Liver (tissue), 3 donors: ENCODE results near the gene DRAM2.

Experiments
- ATF3 ChIP-seq: IDR thresholded peaks from 2 replicates; pipeline ENCODE4 v1.6.1; 2016; ENCODE audit warnings: antibody characterized with exemption
- CTCF ChIP-seq: fragments of 150-350 bp; IDR thresholded peaks from 2 replicates; pipeline ENCODE4 v1.5.1; 2017; ENCODE audit warnings: improper control_type of control experiment, low read depth, low read length; ENCODE audit not compliant: missing input control
- EGR1 ChIP-seq, 2 donors: IDR thresholded peaks; 2 replicates each; pipeline ENCODE4 v1.6.1; 2016 to 2018; ENCODE audit warnings: antibody characterized with exemption in 2 of 2, low read depth in 2 of 2
- GABPA ChIP-seq, 2 donors: IDR thresholded peaks in 1 of 2; conservative IDR thresholded peaks in 1 of 2; 2 replicates each; pipeline ENCODE4 v1.6.1; 2016; ENCODE audit warnings: antibody characterized with exemption in 2 of 2, mild to moderate bottlenecking in 1 of 2, moderate library complexity in 1 of 2
- RAD21 ChIP-seq, 2 donors: IDR thresholded peaks; 2 replicates each; pipeline ENCODE4 v1.6.1; 2016; ENCODE audit warnings: antibody characterized with exemption in 2 of 2, mild to moderate bottlenecking in 2 of 2
- REST ChIP-seq: IDR thresholded peaks from 2 replicates; pipeline ENCODE4 v1.6.1; 2016; ENCODE audit warnings: antibody characterized with exemption, mild to moderate bottlenecking
- YY1 ChIP-seq: IDR thresholded peaks from 2 replicates; pipeline ENCODE4 v1.6.1; 2016; ENCODE audit warnings: antibody characterized with exemption, mild to moderate bottlenecking
- ZBTB33 ChIP-seq: IDR thresholded peaks from 2 replicates; pipeline ENCODE4 v1.6.1; 2016; ENCODE audit warnings: antibody characterized with exemption
- donor health status: healthy.
- donor health status: healthy.

- no peak for TF ChIP-seq ZBTB33
- no peak for TF ChIP-seq CTCF
- TF ChIP-seq EGR1 (IDR thresholded peaks at IDR 0.05; ENCODE audit: low read depth in 2 of 2): no peak
- TF ChIP-seq GABPA (IDR thresholded peaks at IDR 0.05 in 1 of 2, conservative IDR thresholded peaks at IDR 0.05 in 1 of 2): no peak
- TF ChIP-seq RAD21 (IDR thresholded peaks at IDR 0.05): no peak
- no peak for TF ChIP-seq REST
- no peak for TF ChIP-seq ATF3
- no peak for TF ChIP-seq YY1
Measured at GRCh38 chr1:111154021-111154999, 14.4 kb upstream of the DRAM2 start.
